Stimulated activated CD8-positive, alpha-beta memory T cell treated with anti-CD3 and anti-CD28 coated beads, Interleukin-15, amount 100 ng/mL, for 48 hours (primary cell): ENCODE measurements around the gene UBL7.

Experiments used
- DNase-seq, 2 donors: peaks; one replicate each; pipeline ENCODE4 v3.0.0-alpha.2; 2020; ENCODE audit warnings: low read depth in 2 of 2

Gene UBL7

DNA sequence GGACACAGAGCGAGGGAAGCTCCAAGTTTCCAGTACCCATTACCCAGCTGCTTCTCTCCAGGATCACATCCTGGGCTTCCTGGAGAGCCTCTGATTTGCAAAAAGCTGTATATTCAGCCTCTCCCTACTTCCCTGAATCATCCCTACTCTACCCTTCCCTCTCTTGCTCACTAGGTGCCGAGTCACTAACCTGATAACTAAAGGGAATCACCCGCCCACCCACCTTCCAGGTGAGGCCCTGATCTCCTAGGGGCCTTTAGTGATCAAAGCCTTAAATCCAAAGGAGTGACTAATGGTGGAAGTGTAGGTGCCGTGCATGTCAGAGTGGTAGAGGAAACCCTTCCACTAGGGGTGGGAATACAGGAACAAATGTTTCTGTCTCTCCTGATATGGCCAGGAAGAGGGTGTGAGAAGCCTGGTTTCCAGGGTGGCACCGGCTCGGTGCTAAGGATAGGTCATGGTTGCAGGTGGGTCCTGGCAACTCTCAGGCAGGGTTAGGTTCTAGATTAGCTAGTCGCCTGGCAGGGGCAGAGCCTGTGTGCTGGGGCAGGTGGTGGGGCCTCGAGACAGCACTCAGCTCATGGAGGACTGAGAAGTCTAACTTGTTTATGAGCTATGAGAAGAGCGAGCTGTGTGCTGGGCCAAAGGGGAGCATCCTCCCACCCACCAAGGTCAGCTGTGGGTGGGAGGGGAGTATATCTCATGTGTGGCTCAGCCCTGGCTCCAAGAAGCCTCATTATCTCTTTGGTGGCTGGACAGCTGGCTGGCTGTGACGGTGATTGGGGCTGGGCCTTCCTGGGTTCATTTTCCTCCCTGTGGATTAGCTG is 37.3 kb downstream of the UBL7 start:
- DNase-seq: no peak

GRCh38 chr15:74422652-74423430 is 38.1 kb downstream of the UBL7 start:
- DNase-seq: no peak

DNA sequence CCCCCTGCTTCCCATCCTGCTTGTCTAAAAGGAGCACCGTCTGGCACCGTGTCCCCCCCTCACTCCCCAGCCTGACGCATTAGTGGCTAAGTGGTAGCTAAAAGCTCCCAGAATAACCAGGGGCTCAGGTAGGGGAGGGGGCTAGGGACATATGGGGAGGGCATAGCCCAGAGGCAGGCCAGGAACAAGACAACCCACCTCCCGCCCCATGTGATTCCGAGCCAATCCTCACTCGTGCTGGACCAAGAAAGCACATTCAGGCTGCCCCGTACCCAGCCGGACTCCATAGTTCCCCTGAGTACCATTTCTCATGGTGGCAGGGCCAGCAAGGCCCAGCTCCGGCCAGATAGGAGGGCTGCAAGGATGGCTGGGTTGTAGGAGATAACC is 38.7 kb downstream of the UBL7 start:
- no peak for DNase-seq

- DNase-seq: no peak
Measured at GRCh38 chr15:74421302-74422245, 39.4 kb downstream of the UBL7 start.

- DNase-seq: no peak
Measured at GRCh38 chr15:74420193-74420905, 40.6 kb downstream of the UBL7 start.

- DNase-seq: no peak
Measured at GRCh38 chr15:74419432-74419831, 41.5 kb downstream of the UBL7 start.

DNA sequence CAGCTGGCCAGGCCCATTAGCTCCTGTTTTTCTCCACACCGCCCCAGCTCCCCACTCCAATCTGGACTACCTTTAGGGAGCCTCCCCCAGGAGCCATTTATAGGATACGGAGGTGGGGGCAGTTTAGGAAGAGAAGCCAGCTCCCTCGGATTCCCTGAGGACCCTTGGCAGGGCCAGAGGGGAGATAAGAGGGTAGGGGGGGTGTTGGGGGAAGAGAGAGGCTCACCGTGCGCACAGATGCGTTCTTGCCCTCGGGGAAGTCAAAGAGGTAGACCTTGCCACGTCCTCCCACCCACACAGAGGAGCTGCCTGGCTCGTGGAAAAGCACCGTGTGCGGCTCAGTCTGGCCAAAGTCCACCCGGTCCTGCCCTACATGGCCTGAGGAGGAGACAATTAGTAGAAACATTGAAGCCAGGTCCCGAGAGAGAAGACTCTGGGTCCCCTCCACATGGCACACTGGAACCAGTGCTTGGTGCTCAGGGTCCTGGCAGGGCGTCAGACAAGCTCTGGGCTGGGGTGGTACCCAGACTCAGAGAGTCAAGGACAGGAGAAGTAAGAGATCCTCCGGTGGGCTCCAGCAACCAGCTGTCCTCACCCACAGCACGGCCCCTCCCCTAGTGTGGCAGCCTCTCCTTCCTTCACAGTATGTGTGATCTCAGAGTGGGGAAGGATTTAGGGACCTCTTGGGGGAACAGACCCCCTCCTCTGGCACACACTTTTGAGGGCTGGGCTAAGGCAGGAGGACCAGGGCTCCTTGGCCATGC is 42.2 kb downstream of the UBL7 start:
- DNase-seq: no peak

- DNase-seq: no peak
Measured at GRCh38 chr15:74417670-74418069, 43.3 kb downstream of the UBL7 start.

- DNase-seq: no peak
Measured at GRCh38 chr15:74417225-74417624, 43.7 kb downstream of the UBL7 start.

DNA sequence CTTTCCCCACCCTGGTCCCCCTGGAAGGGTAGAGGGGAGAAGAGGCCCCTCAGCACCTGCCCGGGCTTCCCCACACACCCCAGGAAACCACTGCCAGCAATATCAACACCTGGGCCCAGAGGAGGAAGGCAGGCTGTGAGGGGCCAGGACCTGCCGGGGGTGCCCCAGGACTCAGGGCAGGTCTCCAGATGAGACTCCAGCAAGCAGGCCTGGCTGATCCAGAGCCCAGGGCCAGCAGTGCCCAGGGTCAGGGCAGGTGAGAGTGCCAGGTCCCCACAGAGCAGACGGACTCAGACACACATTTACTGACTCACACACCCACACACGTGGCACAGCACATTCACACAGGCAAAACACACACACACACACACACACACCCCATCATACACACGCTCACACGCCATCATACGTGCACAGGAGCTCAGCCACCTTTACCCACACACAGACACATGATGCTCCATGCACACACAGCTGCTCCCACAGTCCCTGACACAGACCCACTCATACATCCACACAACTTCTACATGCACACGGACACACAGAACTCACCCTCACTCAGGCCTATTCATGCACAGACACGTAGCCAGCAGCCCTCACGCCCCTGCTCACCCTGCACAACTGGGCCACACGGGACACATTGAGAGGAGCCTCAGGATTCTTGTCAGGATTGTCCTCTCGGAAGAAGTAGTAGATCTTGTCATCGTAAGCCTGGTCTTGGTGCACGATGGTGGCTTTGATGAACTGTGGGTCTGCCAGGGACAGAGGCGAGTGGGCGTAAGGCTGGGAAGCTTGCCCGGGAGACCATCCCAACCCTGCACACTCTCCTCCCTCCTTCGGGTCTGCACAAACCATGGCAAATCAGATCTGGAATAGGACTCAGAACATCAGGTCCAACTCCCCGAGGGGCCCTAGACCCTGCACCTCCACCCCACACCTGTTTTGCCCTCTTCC is 44.7 kb downstream of the UBL7 start:
- DNase-seq: no peak

- no peak for DNase-seq
Measured at GRCh38 chr15:74414603-74415338, 46.2 kb downstream of the UBL7 start.

DNA sequence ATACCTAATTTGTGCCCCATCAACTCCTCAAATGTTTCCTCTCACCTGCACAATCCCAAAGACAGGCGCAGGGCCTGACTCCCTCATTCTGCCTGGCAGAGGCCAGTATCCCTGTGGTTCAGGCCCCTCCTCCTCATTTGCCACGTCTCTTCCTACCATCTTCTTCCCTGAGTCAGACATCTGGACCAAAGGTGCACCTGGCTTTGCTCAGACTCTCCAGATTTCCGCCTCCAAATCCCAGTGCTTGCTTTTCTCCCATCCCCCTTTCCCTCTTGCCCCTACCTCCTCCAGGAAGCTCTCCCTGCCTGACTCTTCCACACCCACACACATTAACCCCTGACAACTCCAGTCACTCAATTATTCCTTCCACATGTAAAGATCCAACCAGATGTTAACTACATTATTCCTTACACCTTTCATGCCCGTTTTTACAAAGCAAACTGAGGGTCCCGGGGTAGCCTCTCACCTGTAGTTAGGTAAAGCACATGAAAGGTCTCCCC is 46.8 kb downstream of the UBL7 start:
- no peak for DNase-seq

DNA sequence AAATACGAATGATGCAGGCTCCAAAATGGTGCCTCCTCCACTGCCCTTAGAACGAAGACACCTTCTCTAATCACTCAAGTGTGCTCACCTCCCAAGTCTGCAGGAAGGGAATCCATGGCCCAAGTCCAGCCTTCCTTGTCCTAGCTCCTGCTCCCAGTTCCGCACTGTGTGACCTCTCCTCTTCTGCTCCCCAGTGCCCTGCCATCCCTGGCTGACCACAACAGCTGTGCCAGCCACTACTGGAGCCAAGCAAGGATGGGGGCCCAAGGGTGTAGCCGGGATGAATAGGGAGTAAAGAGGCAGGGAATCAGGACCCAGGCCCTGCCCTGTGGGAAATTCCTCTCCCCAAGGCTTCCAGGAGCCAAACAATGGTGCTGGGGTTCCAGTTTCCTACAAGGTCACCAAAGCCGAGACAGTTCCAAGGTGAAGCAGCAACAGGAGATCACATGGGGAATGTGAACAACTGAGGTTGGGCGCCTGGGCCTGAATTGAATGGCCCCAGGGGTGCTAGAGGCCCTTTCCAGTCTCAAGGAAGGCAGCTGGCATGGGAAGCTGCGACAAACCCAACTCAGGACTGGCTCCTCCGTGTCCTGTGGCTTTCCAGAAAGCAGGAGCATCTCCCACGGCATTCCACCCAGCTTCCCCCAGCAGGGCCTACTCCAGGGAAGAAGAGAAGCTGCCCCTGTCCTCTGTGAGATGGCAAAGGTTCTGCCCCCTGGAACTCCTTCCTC is 47.4 kb downstream of the UBL7 start:
- no peak for DNase-seq

DNA sequence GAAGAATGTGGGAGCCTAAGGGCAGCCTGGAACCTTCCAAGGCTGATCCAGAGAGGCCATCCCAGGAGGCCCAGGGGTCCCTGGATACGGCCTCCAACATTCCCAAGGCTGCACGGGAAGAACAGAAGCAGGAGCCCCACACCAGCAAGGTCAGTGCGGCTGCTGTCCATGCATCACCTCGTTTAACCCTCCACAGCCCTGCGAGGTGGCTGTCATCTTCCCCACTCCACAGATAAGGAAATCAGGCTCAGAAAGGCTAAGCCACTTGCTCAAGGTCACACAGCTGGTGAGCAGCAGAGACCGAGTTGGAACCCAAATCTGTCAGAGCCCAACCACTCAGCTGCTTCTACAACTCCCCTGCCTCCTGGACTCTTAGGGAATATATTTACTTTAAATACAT is 48.8 kb downstream of the UBL7 start:
- DNase-seq: no peak

- no peak for DNase-seq
Measured at GRCh38 chr15:74411686-74412085, 49.3 kb downstream of the UBL7 start.

- no peak for DNase-seq
Measured at GRCh38 chr15:74410502-74410901, 50.5 kb downstream of the UBL7 start.

GRCh38 chr15:74409225-74409624 is 51.7 kb downstream of the UBL7 start:
- no peak for DNase-seq

DNA sequence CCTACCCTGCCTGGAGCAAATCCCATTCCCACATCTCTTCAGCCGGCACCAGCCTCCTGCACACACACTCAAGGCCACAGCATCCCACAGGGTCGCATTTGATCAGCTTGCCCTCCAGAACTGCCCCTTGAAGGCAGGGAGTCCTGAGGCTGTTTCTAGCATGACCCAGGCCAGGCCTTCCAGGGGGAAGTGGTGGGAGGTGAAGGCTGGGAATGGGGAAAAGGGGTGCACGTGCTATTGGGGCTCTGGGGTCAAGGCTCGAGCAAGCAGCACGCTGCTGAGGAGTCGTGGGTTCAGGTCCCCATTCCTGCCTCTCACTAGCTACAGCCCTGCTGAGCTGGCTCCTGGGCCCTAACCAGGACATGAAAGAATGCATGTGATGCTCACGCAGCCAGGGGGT is 52.1 kb downstream of the UBL7 start:
- DNase-seq: no peak
